Activated naive CD4-positive, alpha-beta T cell treated with anti-CD3 and anti-CD28 coated beads, Interleukin-2, amount 50 U/mL, for 24 hours (primary cell): ENCODE data around the gene KLHL22.

Experiments used
- H3K27ac Mint-ChIP-seq: one replicate; pipeline ENCODE4 v1.8.0; 2021; ENCODE audit warnings: mild to moderate bottlenecking, mixed read lengths
- H3K27me3 Mint-ChIP-seq: one replicate; pipeline ENCODE4 v1.8.0; 2021; ENCODE audit warnings: mixed read lengths
- H3K36me3 Mint-ChIP-seq: one replicate; pipeline ENCODE4 v1.8.0; 2021; ENCODE audit warnings: mixed read lengths
- H3K4me1 Mint-ChIP-seq: one replicate; pipeline ENCODE4 v1.8.0; 2021; ENCODE audit warnings: mixed read lengths
- H3K4me3 Mint-ChIP-seq: one replicate; pipeline ENCODE4 v1.8.0; 2021; ENCODE audit warnings: mild to moderate bottlenecking, mixed read lengths
- H3K9me3 Mint-ChIP-seq: one replicate; pipeline ENCODE4 v1.8.0; 2021; ENCODE audit warnings: mixed read lengths

Gene KLHL22

GRCh38 chr22:20431511-20432192 lies 63.9 kb downstream of the KLHL22 start:
- Mint-ChIP-seq H3K27ac (no peak overlapping the region), H3K27me3 (peaks cover 31% of the 10 kb centered on the region), H3K4me3 (peak overlapping the region; percentile 47), H3K9me3 (no peaks in the 10 kb centered on the region), H3K4me1 (peaks cover 26% of the 10 kb centered on the region), H3K36me3 (peaks cover 2% of the 10 kb centered on the region)

GRCh38 chr22:20430720-20431510 lies 64.7 kb downstream of the KLHL22 start:
- no peak overlapping the region for H3K27ac Mint-ChIP-seq
- peak overlapping the region; percentile 73 for H3K4me3 Mint-ChIP-seq
- H3K4me1 Mint-ChIP-seq: peaks cover 26% of the 10 kb centered on the region
- H3K9me3 Mint-ChIP-seq: no peaks in the 10 kb centered on the region
- H3K27me3 Mint-ChIP-seq: peaks cover 30% of the 10 kb centered on the region
- H3K36me3 Mint-ChIP-seq: peaks cover 2% of the 10 kb centered on the region

- H3K27me3 Mint-ChIP-seq: peaks cover 23% of the 10 kb centered on the region
- H3K27ac Mint-ChIP-seq: no peak overlapping the region
- H3K4me3 Mint-ChIP-seq: peak overlapping the region; percentile 81
- H3K9me3 Mint-ChIP-seq: no peaks in the 10 kb centered on the region
- H3K4me1 Mint-ChIP-seq: peaks cover 22% of the 10 kb centered on the region
- H3K36me3 Mint-ChIP-seq: peaks cover 2% of the 10 kb centered on the region
Observed at GRCh38 chr22:20430101-20430719, 65.4 kb downstream of the KLHL22 start.

GRCh38 chr22:20429254-20430100 lies 66.1 kb downstream of the KLHL22 start:
- H3K27ac Mint-ChIP-seq: no peak overlapping the region

GRCh38 chr22:20428496-20429253 lies 66.9 kb downstream of the KLHL22 start:
- Mint-ChIP-seq H3K4me1 (peaks cover 22% of the 10 kb centered on the region), H3K27me3 (peaks cover 14% of the 10 kb centered on the region), H3K4me3 (peak overlapping the region; percentile 81), H3K36me3 (no peaks in the 10 kb centered on the region), H3K27ac (no peak overlapping the region), H3K9me3 (no peaks in the 10 kb centered on the region)

More at GRCh38 chr22:20429254-20430100, 66.1 kb downstream of the KLHL22 start:
- H3K4me3 Mint-ChIP-seq: peak overlapping the region; percentile 81
- peaks cover 22% of the 10 kb centered on the region for H3K4me1 Mint-ChIP-seq
- peaks cover 2% of the 10 kb centered on the region for H3K36me3 Mint-ChIP-seq
- peaks cover 17% of the 10 kb centered on the region for H3K27me3 Mint-ChIP-seq
- no peaks in the 10 kb centered on the region for H3K9me3 Mint-ChIP-seq

GRCh38 chr22:20427945-20428417 lies 67.6 kb downstream of the KLHL22 start:
- no peak overlapping the region for H3K4me3 Mint-ChIP-seq
- peaks cover 22% of the 10 kb centered on the region for H3K4me1 Mint-ChIP-seq
- H3K27ac Mint-ChIP-seq: peak overlapping the region; percentile 33
- H3K36me3 Mint-ChIP-seq: no peaks in the 10 kb centered on the region
- H3K27me3 Mint-ChIP-seq: peaks cover 15% of the 10 kb centered on the region
- no peaks in the 10 kb centered on the region for H3K9me3 Mint-ChIP-seq

- Mint-ChIP-seq H3K27ac (no peak overlapping the region), H3K9me3 (no peaks in the 10 kb centered on the region), H3K4me1 (peaks cover 22% of the 10 kb centered on the region), H3K4me3 (peak overlapping the region; percentile 60), H3K36me3 (no peaks in the 10 kb centered on the region), H3K27me3 (peaks cover 14% of the 10 kb centered on the region)
Observed at GRCh38 chr22:20427104-20427944, 68.3 kb downstream of the KLHL22 start.

- no peak overlapping the region for H3K27ac Mint-ChIP-seq
- no peaks in the 10 kb centered on the region for H3K36me3 Mint-ChIP-seq
- H3K4me3 Mint-ChIP-seq: peak overlapping the region; percentile 43
- H3K27me3 Mint-ChIP-seq: peaks cover 14% of the 10 kb centered on the region
- H3K9me3 Mint-ChIP-seq: no peaks in the 10 kb centered on the region
- peaks cover 22% of the 10 kb centered on the region for H3K4me1 Mint-ChIP-seq
Observed at GRCh38 chr22:20426259-20426615, 69.4 kb downstream of the KLHL22 start.

- Mint-ChIP-seq H3K36me3 (no peaks in the 10 kb centered on the region), H3K4me1 (peaks cover 19% of the 10 kb centered on the region), H3K9me3 (no peaks in the 10 kb centered on the region), H3K27me3 (peaks cover 14% of the 10 kb centered on the region), H3K27ac (no peak overlapping the region), H3K4me3 (no peak overlapping the region)
Observed at GRCh38 chr22:20425566-20426258, 69.9 kb downstream of the KLHL22 start.

- Mint-ChIP-seq H3K36me3 (no peaks in the 10 kb centered on the region), H3K9me3 (no peaks in the 10 kb centered on the region), H3K4me3 (peak overlapping the region; percentile 27), H3K27ac (no peak overlapping the region), H3K27me3 (peaks cover 14% of the 10 kb centered on the region), H3K4me1 (peaks cover 12% of the 10 kb centered on the region)
Observed at GRCh38 chr22:20424932-20425565, 70.5 kb downstream of the KLHL22 start.

- peaks cover 11% of the 10 kb centered on the region for H3K4me1 Mint-ChIP-seq
- no peaks in the 10 kb centered on the region for H3K9me3 Mint-ChIP-seq
- H3K27me3 Mint-ChIP-seq: peaks cover 14% of the 10 kb centered on the region
- no peaks in the 10 kb centered on the region for H3K36me3 Mint-ChIP-seq
- peak overlapping the region; percentile 34 for H3K4me3 Mint-ChIP-seq
- no peak overlapping the region for H3K27ac Mint-ChIP-seq
Observed at GRCh38 chr22:20424568-20424931, 71.0 kb downstream of the KLHL22 start.

GRCh38 chr22:20423906-20424551 lies 71.6 kb downstream of the KLHL22 start:
- Mint-ChIP-seq H3K27me3 (peaks cover 13% of the 10 kb centered on the region), H3K4me3 (peak overlapping the region; percentile 34), H3K27ac (no peak overlapping the region)

More at GRCh38 chr22:20423906-20424551, 71.6 kb downstream of the KLHL22 start:
- Mint-ChIP-seq H3K4me1 (peaks cover 8% of the 10 kb centered on the region), H3K36me3 (no peaks in the 10 kb centered on the region), H3K9me3 (no peaks in the 10 kb centered on the region)
